H1 (cell line): ENCODE results near the gene TMEM144.

ENCODE experiments used
- CHD1 ChIP-seq: IDR thresholded peaks from 2 replicates; pipeline ENCODE4 v1.6.1; 2012; ENCODE audit warnings: low read depth, low read length, improper control_type of control experiment
- CREB1 ChIP-seq: IDR thresholded peaks from 2 replicates; pipeline ENCODE4 v1.6.1; 2012; ENCODE audit warnings: inconsistent platforms
- CTCF ChIP-seq, 3 experiments: IDR thresholded peaks; 1 replicate in 2 of 3; 2 replicates in 1 of 3; pipeline versions ENCODE4 v1.5.1 to v1.6.1; 2011; ENCODE audit warnings: low read length in 3 of 3, mild to moderate bottlenecking in 3 of 3, inconsistent platforms in 2 of 3, low read depth in 1 of 3, moderate library complexity in 1 of 3; ENCODE audit not compliant: insufficient read depth in 1 of 3; ENCODE audit errors: control extremely low read depth in 1 of 3
- EZH2 ChIP-seq: fragments of 200-600 bp; sonication (generic); IDR thresholded peaks from 2 replicates; pipeline ENCODE4 v1.7.1; 2012; ENCODE audit warnings: low read depth, mild to moderate bottlenecking, moderate library complexity, low read length, inconsistent platforms; ENCODE audit not compliant: severe bottlenecking
- GABPA ChIP-seq: IDR thresholded peaks from 2 replicates; pipeline ENCODE4 v1.6.1; 2011; ENCODE audit warnings: mild to moderate bottlenecking, low read length, moderate library complexity, borderline replicate concordance; ENCODE audit not compliant: insufficient read depth
- JUND ChIP-seq: IDR thresholded peaks from 2 replicates; pipeline ENCODE4 v1.6.1; 2011; ENCODE audit warnings: mild to moderate bottlenecking, improper control_type of control experiment, low read length
- MAX ChIP-seq: IDR thresholded peaks from 2 replicates; pipeline ENCODE4 v1.6.1; 2012; ENCODE audit warnings: inconsistent platforms
- PHF8 ChIP-seq: fragments of 200-600 bp; sonication (generic); conservative IDR thresholded peaks from 2 replicates; pipeline ENCODE4 v1.7.1; 2012; ENCODE audit warnings: low read depth, mild to moderate bottlenecking, inconsistent platforms, low read length, moderate library complexity
- POLR2A ChIP-seq, 2 experiments: IDR thresholded peaks; 1 replicate in 1 of 2; 2 replicates in 1 of 2; pipeline ENCODE4 v1.6.1; 2011; ENCODE audit warnings: low read depth in 2 of 2, low read length in 2 of 2, mild to moderate bottlenecking in 2 of 2; ENCODE audit errors: control extremely low read depth in 1 of 2
- SP1 ChIP-seq: IDR thresholded peaks from 2 replicates; pipeline ENCODE4 v1.6.1; 2011; ENCODE audit warnings: low read depth, low read length
- YY1 ChIP-seq: IDR thresholded peaks from 2 replicates; pipeline ENCODE4 v1.6.1; 2011; ENCODE audit warnings: low read depth, mild to moderate bottlenecking, low read length

DNA sequence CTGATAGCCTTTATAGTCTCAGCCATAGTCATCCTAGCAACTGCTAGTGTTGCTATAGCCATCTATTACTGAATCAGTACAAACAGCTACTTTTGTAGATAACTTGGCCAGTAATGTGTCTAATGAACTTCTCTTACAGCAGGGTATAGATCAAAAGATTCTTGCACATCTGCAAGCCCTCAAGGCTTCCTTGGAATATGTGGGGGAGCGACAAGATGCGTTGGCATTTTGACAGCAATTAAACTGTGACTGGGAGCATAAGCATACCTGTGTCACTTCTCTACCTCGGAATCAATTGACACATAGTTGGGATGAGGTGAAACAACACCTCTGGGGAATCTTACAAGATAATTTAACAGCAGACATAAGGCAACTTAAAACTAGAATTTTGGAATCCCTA, 87.6 kb downstream of the TMEM144 start:
- TF ChIP-seq CTCF (IDR thresholded peaks at IDR 0.05; ENCODE audit: control extremely low read depth in 1 of 3, insufficient read depth in 1 of 3, low read depth in 1 of 3, low read length in 3 of 3) = no peak
- TF ChIP-seq YY1 = no peak
- no peak for TF ChIP-seq POLR2A (IDR thresholded peaks at IDR 0.05; ENCODE audit: control extremely low read depth in 1 of 2, low read depth in 2 of 2, low read length in 2 of 2)
- TF ChIP-seq PHF8 = no peak
- no peak for TF ChIP-seq CHD1
- TF ChIP-seq CREB1 = no peak
- TF ChIP-seq MAX = no peak
- no peak for TF ChIP-seq SP1
- TF ChIP-seq GABPA = no peak
- TF ChIP-seq EZH2 = no peak
- no peak for TF ChIP-seq JUND
